ENCODE measurements around the gene MYD88. TPM values are rescaled to one million over a fixed set of nuclear protein-coding genes. Genes with fewer than 3 reads are reported as not detected.

MYD88 gene
- total RNA-seq, 1 donor from 2014 or later = 22.4 TPM

GRCh38 chr3:38110314-38111050 lies 28.0 kb upstream of the MYD88 start:
- TF ChIP-seq CTCF (IDR thresholded peaks at IDR 0.05) = no peak
- peaks cover 6% of the 10 kb centered on the region for H3K27me3 Mint-ChIP-seq (ENCODE audit: low read depth)
- no peak overlapping the region for H3K4me3 Mint-ChIP-seq (ENCODE audit: unreplicated experiment)
- H3K36me3 Mint-ChIP-seq (ENCODE audit: low read depth) = no peaks in the 10 kb centered on the region
- H3K27ac Mint-ChIP-seq (ENCODE audit: unreplicated experiment) = no peak overlapping the region
- H3K4me1 Mint-ChIP-seq (ENCODE audit: low read depth) = no peaks in the 10 kb centered on the region
- no peak for DNase-seq (ENCODE audit: low spot score)
- H3K9me3 Mint-ChIP-seq (ENCODE audit: low read depth) = peaks cover 4% of the 10 kb centered on the region

GRCh38 chr3:38111201-38111600 lies 27.3 kb upstream of the MYD88 start:
- Mint-ChIP-seq H3K27ac (ENCODE audit: unreplicated experiment) (no peak overlapping the region), H3K36me3 (ENCODE audit: low read depth) (no peaks in the 10 kb centered on the region), H3K4me1 (ENCODE audit: low read depth) (no peaks in the 10 kb centered on the region), H3K27me3 (ENCODE audit: low read depth) (peaks cover 11% of the 10 kb centered on the region), H3K9me3 (ENCODE audit: low read depth) (no peaks in the 10 kb centered on the region), H3K4me3 (ENCODE audit: unreplicated experiment) (no peak overlapping the region)
- DNase-seq (ENCODE audit: low spot score) = no peak
- no peak for TF ChIP-seq CTCF (IDR thresholded peaks at IDR 0.05)

- TF ChIP-seq CTCF (IDR thresholded peaks at IDR 0.05) = no peak
- H3K9me3 Mint-ChIP-seq (ENCODE audit: low read depth) = no peaks in the 10 kb centered on the region
- no peak for DNase-seq (ENCODE audit: low spot score)
- no peak overlapping the region for H3K4me3 Mint-ChIP-seq (ENCODE audit: unreplicated experiment)
- H3K27ac Mint-ChIP-seq (ENCODE audit: unreplicated experiment) = no peak overlapping the region
- peaks cover 9% of the 10 kb centered on the region for H3K27me3 Mint-ChIP-seq (ENCODE audit: low read depth)
- no peaks in the 10 kb centered on the region for H3K36me3 Mint-ChIP-seq (ENCODE audit: low read depth)
- H3K4me1 Mint-ChIP-seq (ENCODE audit: low read depth) = no peaks in the 10 kb centered on the region
Observed at GRCh38 chr3:38111696-38112377, 26.6 kb upstream of the MYD88 start.

- Mint-ChIP-seq H3K27me3 (ENCODE audit: low read depth) (peaks cover 8% of the 10 kb centered on the region), H3K4me1 (ENCODE audit: low read depth) (no peaks in the 10 kb centered on the region), H3K9me3 (ENCODE audit: low read depth) (no peaks in the 10 kb centered on the region), H3K36me3 (ENCODE audit: low read depth) (no peaks in the 10 kb centered on the region), H3K27ac (ENCODE audit: unreplicated experiment) (no peak overlapping the region), H3K4me3 (ENCODE audit: unreplicated experiment) (no peak overlapping the region)
- no peak for DNase-seq (ENCODE audit: low spot score)
- TF ChIP-seq CTCF (IDR thresholded peaks at IDR 0.05) = no peak
Observed at GRCh38 chr3:38112378-38112761, 26.1 kb upstream of the MYD88 start.

GRCh38 chr3:38114052-38114874 lies 24.2 kb upstream of the MYD88 start:
- H3K9me3 Mint-ChIP-seq (ENCODE audit: low read depth) = no peaks in the 10 kb centered on the region
- no peak for TF ChIP-seq CTCF (IDR thresholded peaks at IDR 0.05)
- no peaks in the 10 kb centered on the region for H3K4me1 Mint-ChIP-seq (ENCODE audit: low read depth)
- DNase-seq (ENCODE audit: low spot score) = no peak
- peaks cover 8% of the 10 kb centered on the region for H3K27me3 Mint-ChIP-seq (ENCODE audit: low read depth)
- no peak overlapping the region for H3K27ac Mint-ChIP-seq (ENCODE audit: unreplicated experiment)
- no peak overlapping the region for H3K4me3 Mint-ChIP-seq (ENCODE audit: unreplicated experiment)
- no peaks in the 10 kb centered on the region for H3K36me3 Mint-ChIP-seq (ENCODE audit: low read depth)

All from chondrocyte (in vitro differentiated cells).